ENCODE measurements around the gene GALNT16.
"Not testable (repeated sequence)": the region's sequence is repeated elsewhere in the genome, so short reads cannot be mapped to it uniquely, and the experiment has no call there.

The GALNT16 gene

GRCh38 chr14:69252851-69253250 lies 7.1 kb upstream of the GALNT16 start:
- Histone ChIP-seq H3K27ac (no peak overlapping the region), H3K4me3 (no peak overlapping the region)

GRCh38 chr14:69259168-69259526 lies 811 bp upstream of the GALNT16 start:
- peak overlapping the region in 2 of 7 experiments; percentile 52 to 54 for H3K4me3 ChIP-seq

GRCh38 chr14:69260190-69260860 lies 367 bp downstream of the GALNT16 start:
- Histone ChIP-seq H3K4me3 (peak overlapping the region; percentile 23 to 54 (median 38)), H3K27ac (peak overlapping the region in 9 of 21 experiments; percentile 14 to 83 (median 70))

More at GRCh38 chr14:69259168-69259526, 811 bp upstream of the GALNT16 start:
- peak overlapping the region in 3 of 21 experiments; percentile 77 to 83 (median 82) for H3K27ac ChIP-seq

GRCh38 chr14:69260861-69261564 lies 1.1 kb downstream of the GALNT16 start:
- Histone ChIP-seq H3K4me3 (peak overlapping the region; percentile 23 to 54 (median 38)), H3K27ac (peak overlapping the region in 9 of 21 experiments; percentile 14 to 83 (median 70))

GRCh38 chr14:69261761-69262331 lies 1.9 kb downstream of the GALNT16 start:
- peak overlapping the region in 3 of 7 experiments; percentile 50 to 54 (median 52) for H3K4me3 ChIP-seq

GRCh38 chr14:69262516-69262915 lies 2.6 kb downstream of the GALNT16 start:
- Histone ChIP-seq H3K27ac (peak overlapping the region in 4 of 21 experiments; percentile 74 to 83 (median 80)), H3K4me3 (no peak overlapping the region)

More at GRCh38 chr14:69261761-69262331, 1.9 kb downstream of the GALNT16 start:
- peak overlapping the region in 9 of 21 experiments; percentile 14 to 83 (median 70) for H3K27ac ChIP-seq

- Histone ChIP-seq H3K27ac (peak overlapping the region in 2 of 21 experiments; percentile 28 to 59), H3K4me3 (no peak overlapping the region)
Measured at GRCh38 chr14:69263364-69263763, 3.4 kb downstream of the GALNT16 start.

GRCh38 chr14:69263771-69264170 lies 3.8 kb downstream of the GALNT16 start:
- Histone ChIP-seq H3K4me3 (no peak overlapping the region), H3K27ac (peak overlapping the region in 4 of 21 experiments; percentile 3 to 59 (median 28))

- no peak overlapping the region for H3K4me3 ChIP-seq
- peak overlapping the region in 1 of 21 experiments; percentile 0 for H3K27ac ChIP-seq
Measured at GRCh38 chr14:69266572-69267345, 6.8 kb downstream of the GALNT16 start.

- peak overlapping the region in 2 of 21 experiments; percentile 24 to 38 for H3K27ac ChIP-seq
- H3K4me3 ChIP-seq, result no peak overlapping the region
Measured at GRCh38 chr14:69267492-69267891, 7.5 kb downstream of the GALNT16 start.

GRCh38 chr14:69268223-69268622 lies 8.3 kb downstream of the GALNT16 start:
- peak overlapping the region in 3 of 21 experiments; percentile 5 to 38 (median 24) for H3K27ac ChIP-seq

GRCh38 chr14:69268763-69269162 lies 8.8 kb downstream of the GALNT16 start:
- Histone ChIP-seq H3K4me3 (no peak overlapping the region), H3K27ac (peak overlapping the region in 1 of 21 experiments; percentile 38)

More at GRCh38 chr14:69268223-69268622, 8.3 kb downstream of the GALNT16 start:
- H3K4me3 ChIP-seq, result no peak overlapping the region

- Histone ChIP-seq H3K4me3 (no peak overlapping the region), H3K27ac (no peak overlapping the region)
Measured at GRCh38 chr14:69269381-69269780, 9.4 kb downstream of the GALNT16 start.

GRCh38 chr14:69270097-69270496 lies 10.1 kb downstream of the GALNT16 start:
- Histone ChIP-seq H3K4me3 (no peak overlapping the region), H3K27ac (no peak overlapping the region)

GRCh38 chr14:69270795-69271708 lies 11.1 kb downstream of the GALNT16 start:
- Histone ChIP-seq H3K4me3 (no peak overlapping the region), H3K27ac (no peak overlapping the region)

GRCh38 chr14:69274321-69274720 lies 14.4 kb downstream of the GALNT16 start:
- Histone ChIP-seq H3K4me3 (no peak overlapping the region), H3K27ac (no peak overlapping the region)

GRCh38 chr14:69275331-69275730 lies 15.4 kb downstream of the GALNT16 start:
- Histone ChIP-seq H3K4me3 (no peak overlapping the region), H3K27ac (no peak overlapping the region)

- H3K27ac ChIP-seq, result not testable (repeated sequence)
Measured at GRCh38 chr14:69277356-69277755, 17.4 kb downstream of the GALNT16 start.

More at GRCh38 chr14:69277356-69277755, 17.4 kb downstream of the GALNT16 start:
- not testable (repeated sequence) for H3K4me3 ChIP-seq

Measured in skin epidermis (tissue), 12 donors.